Lower leg skin (tissue), 4 donors: ENCODE data around the gene PRRC2C. TPM values are rescaled to one million over a fixed set of nuclear protein-coding genes. Genes with fewer than 3 reads are reported as not detected.

Source experiments
- DNase-seq, 2 donors: peaks; one replicate each; pipeline ENCODE4 v3.0.0-alpha.2; 2019; ENCODE audit warnings: low spot score in 2 of 2
- H3K4me3 ChIP-seq: fragments of 200-600 bp; sonication (generic); 2 replicates; pipeline ENCODE4 v1.5.1; 2017; ENCODE audit warnings: mild to moderate bottlenecking, low read depth; ENCODE audit not compliant: poor library complexity, severe bottlenecking
- POLR2A ChIP-seq, 2 donors: fragments of 450-650 bp; IDR thresholded peaks; one replicate each; pipeline ENCODE4 v1.6.1; 2016 to 2017; ENCODE audit warnings: antibody characterized with exemption in 2 of 2, mild to moderate bottlenecking in 1 of 2, moderate library complexity in 1 of 2
- WGBS, 2 donors: methylation state at CpG; one replicate each; pipeline ENCODE4 v1.1.5; 2018; 5-methylcytosine and 5-hydroxymethylcytosine counted together
- intact Hi-C: fragments of 100-400 bp; cut with DNase I; formaldehyde crosslinking; loops from one replicate; pipeline ENCODE4 v1.15.0; 2023; ENCODE audit warnings: low total_unique reads
- total RNA-seq, 4 donors: library from RNA; depleted of rRNA; stranded (reverse); fragments of >200 nt; gene quantifications; one replicate each; pipeline ENCODE4 v1.1.0, GENCODE V29; 2016
- TF ChIP-seq, protein P1 (sequence below), 3 donors: fragments of 450-650 bp; IDR thresholded peaks; one replicate each; pipeline ENCODE4 v1.5.1; 2016; ENCODE audit warnings: antibody characterized with exemption in 3 of 3, mild to moderate bottlenecking in 3 of 3, moderate library complexity in 2 of 3

PRRC2C gene
- total RNA-seq, 4 donors from 2014 or later = 68.6 to 93.4 (median 83.1) TPM

DNA sequence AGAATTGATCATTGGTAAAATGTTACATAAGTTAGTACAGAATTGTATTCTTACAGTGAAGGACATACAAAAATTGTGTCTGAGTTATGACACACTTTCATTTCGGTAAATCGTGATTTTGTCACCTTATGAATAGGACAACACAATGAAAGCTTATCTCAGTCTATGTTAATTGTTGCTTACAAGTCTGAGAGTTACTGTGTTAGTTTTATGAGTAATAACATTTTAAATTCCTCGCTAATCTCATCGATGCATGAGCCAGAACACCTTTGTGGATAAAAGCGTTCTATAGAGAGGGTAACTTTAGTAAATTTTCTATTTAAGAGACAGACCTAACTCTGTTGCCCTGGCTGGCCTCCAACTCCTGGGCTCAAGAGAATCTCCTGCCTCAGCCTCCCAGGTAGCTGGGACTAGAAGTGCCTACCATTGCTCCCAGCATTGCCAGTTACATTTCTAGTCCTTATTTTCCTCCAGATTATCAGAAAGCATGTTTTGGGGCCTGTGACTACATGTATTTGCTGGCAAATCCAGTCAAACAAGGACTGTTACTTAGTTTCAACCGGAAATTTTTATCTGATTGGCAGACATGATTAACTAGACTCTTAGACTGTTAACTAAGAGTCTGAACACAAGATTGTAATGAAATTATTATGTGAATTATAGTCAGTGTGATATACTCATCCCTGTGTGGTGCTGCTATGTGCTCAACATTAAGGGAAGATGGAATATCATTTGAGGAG lies 3.0 kb downstream of the PRRC2C start:
- 45 to 58% methylated on average over 6 of the region's 6 CpGs for WGBS, 2 donors
- TF ChIP-seq, protein P1, sequence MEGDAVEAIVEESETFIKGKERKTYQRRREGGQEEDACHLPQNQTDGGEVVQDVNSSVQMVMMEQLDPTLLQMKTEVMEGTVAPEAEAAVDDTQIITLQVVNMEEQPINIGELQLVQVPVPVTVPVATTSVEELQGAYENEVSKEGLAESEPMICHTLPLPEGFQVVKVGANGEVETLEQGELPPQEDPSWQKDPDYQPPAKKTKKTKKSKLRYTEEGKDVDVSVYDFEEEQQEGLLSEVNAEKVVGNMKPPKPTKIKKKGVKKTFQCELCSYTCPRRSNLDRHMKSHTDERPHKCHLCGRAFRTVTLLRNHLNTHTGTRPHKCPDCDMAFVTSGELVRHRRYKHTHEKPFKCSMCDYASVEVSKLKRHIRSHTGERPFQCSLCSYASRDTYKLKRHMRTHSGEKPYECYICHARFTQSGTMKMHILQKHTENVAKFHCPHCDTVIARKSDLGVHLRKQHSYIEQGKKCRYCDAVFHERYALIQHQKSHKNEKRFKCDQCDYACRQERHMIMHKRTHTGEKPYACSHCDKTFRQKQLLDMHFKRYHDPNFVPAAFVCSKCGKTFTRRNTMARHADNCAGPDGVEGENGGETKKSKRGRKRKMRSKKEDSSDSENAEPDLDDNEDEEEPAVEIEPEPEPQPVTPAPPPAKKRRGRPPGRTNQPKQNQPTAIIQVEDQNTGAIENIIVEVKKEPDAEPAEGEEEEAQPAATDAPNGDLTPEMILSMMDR (IDR thresholded peaks at IDR 0.05) = no peak
- no peak for TF ChIP-seq POLR2A (IDR thresholded peaks at IDR 0.05)
- H3K4me3 ChIP-seq = no peak overlapping the region
- no peak for DNase-seq
- intact Hi-C loops = no loop called here

- intact Hi-C loops = no loop called here
- DNase-seq = no peak
- TF ChIP-seq, protein P1 (IDR thresholded peaks at IDR 0.05) = no peak
- TF ChIP-seq POLR2A (IDR thresholded peaks at IDR 0.05) = no peak
- WGBS, 2 donors = 47 to 48% methylated on average over 3 of the region's 3 CpGs
- no peak overlapping the region for H3K4me3 ChIP-seq
These were observed 8.7 kb downstream of the PRRC2C start for GRCh38 chr1:171494076-171494475.

DNA sequence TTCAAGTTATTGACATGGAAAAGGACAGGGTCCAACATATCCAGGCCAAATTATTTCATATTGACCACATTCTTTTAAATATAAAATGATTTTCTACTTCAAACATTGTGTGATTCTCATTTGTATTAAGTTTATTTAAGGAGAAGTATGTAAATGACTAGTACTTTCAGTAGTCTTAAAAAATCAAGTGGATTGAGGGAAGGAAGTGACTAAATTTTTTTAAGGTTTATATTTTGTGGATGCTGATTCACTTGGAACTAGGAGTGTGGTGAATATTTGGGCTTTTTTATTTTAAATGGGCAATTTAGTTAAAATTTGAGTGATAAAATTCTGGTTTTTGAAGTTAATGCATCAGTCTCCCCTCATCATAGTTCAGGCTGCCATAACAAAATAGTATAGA lies 10.1 kb downstream of the PRRC2C start:
- DNase-seq = no peak
- intact Hi-C loops = no loop called here
- no peak for TF ChIP-seq POLR2A (IDR thresholded peaks at IDR 0.05)
- TF ChIP-seq, protein P1 (IDR thresholded peaks at IDR 0.05) = no peak
- H3K4me3 ChIP-seq = no peak overlapping the region

- no peak overlapping the region for H3K4me3 ChIP-seq
- intact Hi-C loops = no loop called here
- no peak for TF ChIP-seq POLR2A (IDR thresholded peaks at IDR 0.05)
- TF ChIP-seq, protein P1 (IDR thresholded peaks at IDR 0.05) = no peak
- 84 to 85% methylated on average over 3 of the region's 3 CpGs for WGBS, 2 donors
- no peak for DNase-seq
These were observed 15.0 kb downstream of the PRRC2C start for GRCh38 chr1:171500304-171500703.

DNA sequence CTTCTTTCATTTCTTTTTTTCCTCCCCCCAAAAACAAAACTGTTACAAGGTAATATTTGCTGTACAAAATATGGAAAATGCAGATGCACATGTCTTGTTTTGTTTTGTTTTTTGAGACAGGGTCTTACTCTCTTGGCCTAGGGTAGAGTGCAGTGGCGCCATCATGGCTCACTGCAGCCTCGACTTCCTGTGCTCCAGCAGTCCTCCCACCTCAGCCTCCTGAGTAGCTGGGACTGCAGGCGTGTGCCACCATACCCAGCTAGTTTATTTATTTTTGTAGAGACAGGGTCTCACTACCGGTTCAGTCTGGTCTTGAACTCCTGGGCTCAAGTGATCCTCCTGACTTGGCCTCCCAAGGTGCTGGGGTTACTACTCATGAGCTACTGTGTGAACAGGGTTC lies 15.5 kb downstream of the PRRC2C start:
- TF ChIP-seq POLR2A (IDR thresholded peaks at IDR 0.05) = no peak
- TF ChIP-seq, protein P1 (IDR thresholded peaks at IDR 0.05) = no peak
- DNase-seq = no peak
- 95 to 97% methylated on average over 4 of the region's 4 CpGs for WGBS, 2 donors
- H3K4me3 ChIP-seq = no peak overlapping the region
- intact Hi-C loops = no loop called here
